Small intestine (tissue), 7 donors: ENCODE measurements around the gene OXSR1. TPM values are rescaled to one million over a fixed set of nuclear protein-coding genes. Genes with fewer than 3 reads are reported as not detected.

ENCODE experiments used
- DNase-seq, 2 donors: peaks; one replicate each; pipeline versions ENCODE4 v3.0.0 to v3.0.0-alpha.2; 2013
- FAIRE-seq: peaks from 2 replicates; lab custom pipeline; 2012; peaks lifted over from hg19 to GRCh38; lab: Jason Lieb, UNC
- H3K27ac ChIP-seq, 3 donors: one replicate each; pipeline ENCODE4 v1.5.1; 2013; ENCODE audit warnings: low read length in 2 of 3, mild to moderate bottlenecking in 2 of 3, control low read depth in 1 of 3, inconsistent platforms in 1 of 3, low read depth in 1 of 3, moderate library complexity in 1 of 3
- H3K27me3 ChIP-seq, 3 donors: one replicate each; pipeline ENCODE4 v1.6.1; 2013; ENCODE audit warnings: low read length in 3 of 3, inconsistent platforms in 1 of 3; ENCODE audit not compliant: control insufficient read depth in 3 of 3, insufficient read depth in 3 of 3
- H3K36me3 ChIP-seq, 3 donors: one replicate each; pipeline ENCODE4 v1.6.1; 2013; ENCODE audit warnings: low read length in 3 of 3, inconsistent platforms in 1 of 3, low read depth in 1 of 3, mild to moderate bottlenecking in 1 of 3, moderate library complexity in 1 of 3; ENCODE audit not compliant: control insufficient read depth in 3 of 3, insufficient read depth in 2 of 3
- H3K4me1 ChIP-seq, 3 donors: one replicate each; pipeline ENCODE4 v1.6.1; 2013; ENCODE audit warnings: low read length in 2 of 3, inconsistent platforms in 1 of 3, low read depth in 1 of 3, mild to moderate bottlenecking in 1 of 3, moderate library complexity in 1 of 3; ENCODE audit not compliant: control insufficient read depth in 3 of 3, insufficient read depth in 2 of 3
- H3K4me3 ChIP-seq, 3 donors: one replicate each; pipeline ENCODE4 v1.5.1; 2013; ENCODE audit warnings: low read length in 3 of 3, control low read depth in 1 of 3, inconsistent platforms in 1 of 3, low read depth in 1 of 3, mild to moderate bottlenecking in 1 of 3, moderate library complexity in 1 of 3
- H3K9me3 ChIP-seq, 2 donors: one replicate each; pipeline ENCODE4 v1.6.1; 2013; ENCODE audit warnings: low read depth in 1 of 2, low read length in 1 of 2; ENCODE audit not compliant: control insufficient read depth in 2 of 2, insufficient read depth in 1 of 2
- WGBS, 3 donors: extraction: QIAGEN DNeasy Blood & Tissue Kit; methylation state at CpG; one replicate each; pipeline ENCODE4 v1.1.7; 2013; 5-methylcytosine and 5-hydroxymethylcytosine counted together
- polyA plus RNA-seq, 4 donors: library from polyadenylated mRNA; stranded (reverse) in 3 of 4; unstranded in 1 of 4; fragments of 200-250 nt in 3 of 4; fragments of 120-200 nt in 1 of 4; gene quantifications; one replicate each; pipeline versions ENCODE4 v1.2.1 to v1.2.3, GENCODE V29; 2013
- donor health status: healthy with polysubstance abuse.
- donor health status: control.
- donor health status: control.
- donor health status: Bipolar disorder and iron deficiency.
- donor health status: healthy.

Gene OXSR1
- polyA plus RNA-seq, 4 donors = 15.3 to 30.5 (median 19.8) TPM

DNA sequence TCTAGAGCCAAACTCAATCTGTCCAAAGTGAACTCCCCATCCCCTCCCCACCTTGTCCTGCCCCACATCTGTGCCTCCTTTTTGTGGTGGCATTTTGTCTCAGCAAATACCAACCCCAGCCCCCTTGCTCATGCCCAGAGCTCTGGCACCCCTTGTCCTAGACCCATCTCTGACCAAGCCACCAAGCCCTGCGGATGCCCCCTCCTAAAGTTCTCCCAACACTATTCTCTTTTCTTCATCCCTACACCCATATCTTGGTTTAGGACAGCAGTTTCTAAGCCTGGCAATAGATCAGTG, 46.1 kb upstream of the OXSR1 start:
- Histone ChIP-seq H3K27me3 (no peaks in the 10 kb centered on the region), H3K36me3 (peaks cover 8 to 68% (median 13%) of the 10 kb centered on the region in 3 donors), H3K27ac (no peak overlapping the region), H3K4me3 (no peak overlapping the region), H3K4me1 (no peaks in the 10 kb centered on the region), H3K9me3 (no peaks in the 10 kb centered on the region)
- no peak for DNase-seq
- FAIRE-seq = no peak
- WGBS, 3 donors = 96 to 100% (median 99%) methylated on average over 1 of the region's 1 CpG

DNA sequence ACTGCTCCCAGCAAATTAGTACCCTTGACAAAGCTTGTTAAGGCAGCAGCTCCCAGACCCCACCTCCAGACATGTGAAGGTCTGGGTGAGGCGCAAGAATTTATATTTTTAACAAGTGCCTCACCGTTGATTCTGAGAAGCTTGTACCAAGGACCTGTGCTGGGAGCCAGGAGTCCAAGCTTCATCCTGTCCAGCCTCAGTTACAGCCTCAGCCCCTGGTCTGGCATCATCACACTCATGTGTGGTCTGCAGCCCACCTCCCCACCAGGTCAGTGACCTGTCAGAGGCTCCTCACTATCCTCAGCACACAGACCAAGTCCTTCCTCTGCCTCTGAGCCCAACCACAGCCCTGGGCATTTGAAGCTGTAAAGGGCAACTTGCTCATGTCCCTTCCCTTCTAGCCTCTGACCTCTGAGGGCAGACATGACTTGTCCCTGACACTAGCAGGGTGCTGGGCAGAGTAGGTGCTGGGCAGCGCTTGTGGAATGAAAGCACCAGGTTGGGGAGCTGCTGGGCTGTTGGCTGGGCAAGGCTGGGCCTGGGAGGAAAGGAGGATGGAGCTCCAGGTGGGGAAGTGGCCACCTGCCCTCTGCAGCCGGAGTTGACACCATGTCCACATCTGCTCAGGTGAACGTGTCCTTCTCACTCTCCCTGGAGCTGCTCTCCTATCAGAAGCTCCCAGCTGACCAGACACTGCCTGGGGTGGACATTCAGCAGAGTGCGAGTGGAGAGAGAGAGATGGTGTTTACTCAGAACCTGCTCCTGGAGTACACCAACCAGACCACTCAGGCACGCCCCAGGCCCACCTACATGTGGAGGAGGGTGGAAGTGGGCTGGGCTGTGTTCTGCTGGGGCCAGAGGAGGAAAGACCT, 45.3 kb upstream of the OXSR1 start:
- peaks cover 10 to 74% (median 16%) of the 10 kb centered on the region in 3 donors for H3K36me3 ChIP-seq
- 86 to 91% (median 89%) methylated on average over 7 of the region's 7 CpGs for WGBS, 3 donors

DNA sequence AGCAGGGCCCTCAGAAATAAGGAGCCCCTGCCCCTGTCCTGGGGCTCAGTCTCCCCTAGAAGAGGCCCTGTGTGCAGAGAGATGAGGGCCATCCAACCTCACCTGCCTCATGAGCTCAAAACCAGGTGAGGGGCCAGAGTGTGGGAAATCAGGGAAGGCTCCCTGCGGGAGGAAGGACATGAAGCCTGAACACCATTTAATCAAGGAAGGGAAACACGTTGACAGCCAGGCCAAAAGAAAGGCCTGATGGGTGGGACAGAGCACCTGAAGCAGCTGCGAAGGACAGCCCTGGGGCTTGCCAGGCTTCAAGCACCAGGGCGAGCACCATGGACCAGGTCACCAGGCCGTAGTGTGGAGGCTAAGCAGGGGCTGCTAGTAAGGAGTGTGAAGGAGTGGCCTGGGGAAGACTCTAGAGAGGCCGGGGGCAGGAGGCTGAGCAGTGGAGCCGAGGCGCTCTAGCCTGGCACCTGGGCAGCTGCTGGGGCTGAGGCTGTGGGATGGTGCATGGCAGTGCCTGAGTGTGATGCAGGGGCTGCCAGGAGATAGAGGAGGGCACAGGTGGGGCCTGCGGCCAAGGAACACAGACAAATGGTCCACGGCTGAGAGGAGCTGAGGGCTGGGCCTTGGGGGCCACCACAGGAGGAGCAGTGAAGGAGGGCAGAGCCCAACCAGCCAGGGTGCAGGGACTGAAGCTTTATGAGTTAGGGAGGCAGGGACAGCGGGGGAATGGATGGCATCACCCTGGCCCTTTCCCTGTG, 44.5 kb upstream of the OXSR1 start:
- no peak for DNase-seq
- H3K27me3 ChIP-seq = no peaks in the 10 kb centered on the region
- H3K4me1 ChIP-seq = peaks cover 0 to 3% (median under 1%) of the 10 kb centered on the region in 3 donors
- no peak overlapping the region for H3K27ac ChIP-seq
- FAIRE-seq = no peak
- no peaks in the 10 kb centered on the region for H3K9me3 ChIP-seq
- 88 to 95% (median 89%) methylated on average over 11 of the region's 11 CpGs for WGBS, 3 donors
- peaks cover 12 to 81% (median 19%) of the 10 kb centered on the region in 3 donors for H3K36me3 ChIP-seq
- H3K4me3 ChIP-seq = no peak overlapping the region

More for the DNA sequence above, 45.3 kb upstream of the OXSR1 start:
- FAIRE-seq (no peak), DNase-seq (no peak)
- Histone ChIP-seq H3K4me3 (no peak overlapping the region), H3K27ac (no peak overlapping the region), H3K4me1 (no peaks in the 10 kb centered on the region), H3K27me3 (no peaks in the 10 kb centered on the region), H3K9me3 (no peaks in the 10 kb centered on the region)

DNA sequence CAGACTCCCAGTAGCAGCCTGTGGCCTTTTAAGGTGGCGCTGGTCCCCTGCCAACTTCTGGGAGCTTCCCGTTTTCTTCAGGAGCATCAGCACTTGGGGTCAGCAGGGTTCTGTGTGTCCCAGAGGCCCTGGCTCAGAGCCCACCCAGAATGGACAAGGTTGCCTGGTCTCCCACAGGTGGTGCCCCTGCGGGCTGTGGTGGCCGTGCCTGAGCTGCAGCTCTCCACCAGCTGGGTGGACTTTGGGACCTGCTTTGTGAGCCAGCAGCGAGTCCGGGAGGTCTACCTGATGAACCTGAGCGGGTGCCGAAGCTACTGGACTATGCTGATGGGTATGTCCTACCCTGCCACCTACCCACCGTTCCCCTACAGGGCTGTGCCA, 43.9 kb upstream of the OXSR1 start:
- Histone ChIP-seq H3K4me3 (no peak overlapping the region), H3K27me3 (no peaks in the 10 kb centered on the region), H3K36me3 (peaks cover 17 to 87% (median 25%) of the 10 kb centered on the region in 3 donors), H3K27ac (no peak overlapping the region), H3K4me1 (peaks cover 0 to 6% (median 3%) of the 10 kb centered on the region in 3 donors), H3K9me3 (no peaks in the 10 kb centered on the region)
- WGBS, 3 donors = 79 to 88% (median 83%) methylated on average over 9 of the region's 9 CpGs
- FAIRE-seq (no peak), DNase-seq (no peak)

DNA sequence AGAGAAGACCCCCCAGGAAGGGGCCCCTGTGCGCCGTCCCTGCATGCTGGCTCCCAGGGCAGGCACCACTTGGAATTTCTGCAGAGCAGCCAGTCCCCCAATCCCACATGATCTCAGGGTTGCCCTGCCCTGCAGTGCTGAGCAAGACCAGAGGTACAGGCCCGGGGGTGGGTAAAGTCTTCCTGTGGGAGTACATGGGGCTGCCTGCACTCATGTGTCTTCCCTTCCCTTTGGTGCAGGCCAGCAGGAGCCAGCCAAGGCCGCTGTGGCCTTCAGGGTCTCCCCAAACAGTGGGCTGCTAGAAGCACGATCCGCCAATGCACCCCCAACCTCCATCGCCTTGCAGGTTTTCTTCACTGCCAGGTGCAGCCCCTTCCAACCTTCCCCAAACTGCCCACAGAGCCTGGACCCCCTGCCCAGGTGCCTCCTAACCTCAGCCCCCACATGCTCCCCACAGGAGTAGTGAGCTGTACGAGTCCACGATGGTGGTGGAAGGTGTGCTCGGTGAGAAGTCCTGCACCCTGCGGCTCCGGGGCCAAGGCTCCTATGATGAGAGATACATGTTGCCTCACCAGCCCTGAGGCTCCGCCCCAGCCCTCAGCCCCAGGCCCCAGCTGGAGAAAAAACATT, 43.4 kb upstream of the OXSR1 start:
- DNase-seq (no peak), FAIRE-seq (no peak)

DNA sequence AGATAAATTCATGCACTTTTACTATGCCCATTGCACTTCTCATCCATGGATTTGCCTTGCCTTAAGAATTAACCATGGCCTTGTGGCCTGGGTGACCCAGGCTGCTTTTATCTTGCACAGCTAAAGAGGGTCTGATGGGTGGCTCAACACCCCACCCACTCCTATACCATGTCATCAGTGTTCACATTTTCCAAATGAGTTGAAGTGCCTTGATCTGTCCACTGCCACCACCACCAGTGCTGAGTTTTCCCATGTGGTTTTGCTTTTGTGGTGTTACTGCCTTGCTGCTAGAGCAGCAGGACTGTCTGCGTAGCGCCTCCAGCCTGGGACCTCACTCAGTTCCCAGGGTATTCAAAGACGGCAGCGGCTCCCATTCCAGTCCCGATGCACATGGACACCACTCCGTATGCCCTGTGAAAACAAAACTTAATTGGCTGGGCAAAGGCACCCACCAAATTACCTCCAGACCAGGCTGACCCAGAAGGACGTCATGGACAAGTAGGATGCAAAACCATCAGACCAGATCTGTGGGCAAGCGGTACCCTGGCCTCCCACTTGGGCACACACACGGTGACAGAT, 42.5 kb upstream of the OXSR1 start:
- FAIRE-seq (no peak), DNase-seq (no peak)
- peaks cover 0 to 6% (median 3%) of the 10 kb centered on the region in 3 donors for H3K4me1 ChIP-seq
- no peaks in the 10 kb centered on the region for H3K27me3 ChIP-seq
- WGBS, 3 donors = 89 to 94% (median 93%) methylated on average over 9 of the region's 9 CpGs
- no peak overlapping the region for H3K27ac ChIP-seq
- H3K36me3 ChIP-seq = peaks cover 29 to 90% (median 37%) of the 10 kb centered on the region in 3 donors
- no peak overlapping the region for H3K4me3 ChIP-seq
- H3K9me3 ChIP-seq = no peaks in the 10 kb centered on the region

More for the DNA sequence above, 43.4 kb upstream of the OXSR1 start:
- no peak overlapping the region for H3K4me3 ChIP-seq
- WGBS, 3 donors = 91 to 96% (median 94%) methylated on average over 13 of the region's 13 CpGs
- no peaks in the 10 kb centered on the region for H3K9me3 ChIP-seq
- no peak overlapping the region for H3K27ac ChIP-seq
- H3K27me3 ChIP-seq = no peaks in the 10 kb centered on the region
- H3K4me1 ChIP-seq = peaks cover 0 to 6% (median 3%) of the 10 kb centered on the region in 3 donors
- H3K36me3 ChIP-seq = peaks cover 22 to 90% (median 29%) of the 10 kb centered on the region in 3 donors

DNA sequence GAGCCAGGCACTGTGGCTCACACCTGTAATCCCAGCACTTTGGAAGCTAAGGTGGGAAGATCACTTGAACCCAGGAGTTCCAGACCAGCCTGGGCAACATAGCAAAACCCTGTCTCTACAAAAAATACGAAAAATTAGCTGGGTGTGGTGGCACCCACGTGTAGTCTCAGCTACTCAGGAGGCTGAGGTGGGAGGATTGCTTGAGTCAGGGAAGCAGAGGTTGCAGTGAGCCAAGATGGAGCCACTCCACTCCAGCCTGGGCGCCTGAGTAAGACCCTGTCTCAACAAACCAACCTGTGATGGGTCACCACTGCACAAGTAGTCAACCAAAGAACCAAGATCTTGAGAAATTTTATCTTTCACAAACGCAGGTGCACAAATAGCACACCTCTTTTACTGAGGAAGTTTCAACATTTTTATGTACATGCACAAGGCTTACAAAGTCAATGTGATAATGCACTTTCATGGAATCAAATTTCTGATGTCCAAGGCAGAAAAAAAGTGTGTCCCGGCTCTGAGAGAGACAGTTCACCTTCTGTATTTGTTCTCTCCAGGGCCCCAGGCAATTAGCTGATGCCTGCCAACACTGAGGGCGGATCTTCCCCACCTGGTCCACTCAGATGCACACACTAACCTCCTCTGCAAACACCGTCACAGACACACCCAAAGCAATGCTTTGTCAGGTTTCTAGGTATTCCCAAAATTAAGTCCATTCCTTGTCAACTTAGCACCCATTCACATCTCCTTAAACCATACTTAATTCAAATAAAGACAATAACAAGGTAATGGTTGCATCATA, 40.8 kb upstream of the OXSR1 start:
- peaks cover 34 to 90% (median 42%) of the 10 kb centered on the region in 3 donors for H3K36me3 ChIP-seq
- no peak overlapping the region for H3K4me3 ChIP-seq
- H3K27me3 ChIP-seq = no peaks in the 10 kb centered on the region
- H3K9me3 ChIP-seq = no peaks in the 10 kb centered on the region
- no peak overlapping the region for H3K27ac ChIP-seq
- 58 to 78% (median 72%) methylated on average over 7 of the region's 7 CpGs for WGBS, 3 donors
- H3K4me1 ChIP-seq = peaks cover 0 to 16% (median 9%) of the 10 kb centered on the region in 3 donors
- DNase-seq (no peak), FAIRE-seq (no peak)
